Endothelial cell of umbilical vein (primary cell): Measurements from ENCODE around the gene ETS1. TPM values are rescaled to one million over a fixed set of nuclear protein-coding genes. Genes with fewer than 3 reads are reported as not detected.

Source experiments
- BruUV-seq: library from RNA; stranded (reverse); fragments of 400-500 nt; replicated peaks from 2 replicates; lab custom pipeline; 2021; lab: Mats Ljungman, UMichigan
- CTCF ChIA-PET: fragments of 300-600, 350-600 bp; sonication (Branson Sonifier 250); formaldehyde crosslinking; loops from one replicate; lab custom pipeline; 2021; ENCODE audit warnings: antibody characterized with exemption, inconsistent platforms; lab: Charles Lee
- POLR2A ChIA-PET: fragments of 300-600, 350-600 bp; sonication (Branson Sonifier 250); formaldehyde crosslinking; loops from one replicate; lab custom pipeline; 2021; ENCODE audit warnings: antibody characterized with exemption, inconsistent platforms; lab: Charles Lee
- DNase-seq: peaks from one replicate; pipeline ENCODE4 v3.0.0-alpha.2; 2011; ENCODE audit warnings: low read depth, low spot score
- FAIRE-seq: peaks from 2 replicates; lab custom pipeline; 2011; peaks lifted over from hg19 to GRCh38; lab: Jason Lieb, UNC
- H2AFZ ChIP-seq: 2 replicates; pipeline ENCODE4 v1.6.0; 2012; ENCODE audit warnings: low read depth, low read length, control low read depth, inconsistent platforms
- H3K27ac ChIP-seq: 2 replicates; pipeline ENCODE4 v1.5.1; 2011; ENCODE audit warnings: low read depth, mild to moderate bottlenecking, control low read depth, low read length, moderate library complexity; ENCODE audit not compliant: insufficient read depth
- H3K27me3 ChIP-seq, 2 experiments: 2 replicates each; pipeline versions ENCODE4 v1.6.0 to v1.6.1; 2011; ENCODE audit warnings: low read length in 2 of 2, mixed read lengths in 1 of 2; ENCODE audit not compliant: control insufficient read depth in 2 of 2, insufficient read depth in 2 of 2
- H3K36me3 ChIP-seq, 2 experiments: 2 replicates in 1 of 2; 3 replicates in 1 of 2; pipeline ENCODE4 v1.5.1; 2011; ENCODE audit warnings: low read length in 2 of 2, mild to moderate bottlenecking in 1 of 2, moderate library complexity in 1 of 2; ENCODE audit not compliant: control insufficient read depth in 2 of 2, insufficient read depth in 2 of 2; ENCODE audit errors: extremely low read depth in 1 of 2
- H3K4me1 ChIP-seq: 3 replicates; pipeline ENCODE4 v1.5.1; 2011; ENCODE audit warnings: mild to moderate bottlenecking, low read length; ENCODE audit not compliant: control insufficient read depth, insufficient read depth; ENCODE audit errors: extremely low read depth
- H3K4me2 ChIP-seq: 2 replicates; pipeline ENCODE4 v1.6.1; 2011; ENCODE audit warnings: low read length, control low read depth, mixed read lengths; ENCODE audit not compliant: insufficient read depth
- H3K4me3 ChIP-seq, 3 experiments: fragments of 200-600 bp in 1 of 3; sonication (generic), shearing (Covaris generic) in 1 of 3; replicated peaks in 1 of 3; 2 replicates each; pipeline ENCODE4 v1.5.1; 2011 to 2016; ENCODE audit warnings: control low read depth in 3 of 3, low read length in 3 of 3, mild to moderate bottlenecking in 2 of 3, inconsistent platforms in 1 of 3, low read depth in 1 of 3, moderate library complexity in 1 of 3; ENCODE audit not compliant: insufficient read depth in 1 of 3
- H3K79me2 ChIP-seq: 2 replicates; pipeline ENCODE4 v1.6.0; 2012; ENCODE audit warnings: low read length, inconsistent platforms; ENCODE audit not compliant: control insufficient read depth, insufficient read depth
- H3K9ac ChIP-seq: replicated peaks from 2 replicates; pipeline ENCODE3; 2011; ENCODE audit warnings: low read length, control low read depth; ENCODE audit not compliant: insufficient read depth; ENCODE audit errors: extremely low read depth
- H3K9me1 ChIP-seq: replicated peaks from 3 replicates; pipeline ENCODE4 v1.6.0; 2011; ENCODE audit warnings: mild to moderate bottlenecking, low read length; ENCODE audit not compliant: control insufficient read depth, insufficient read depth; ENCODE audit errors: extremely low read depth
- H3K9me3 ChIP-seq: replicated peaks from 2 replicates; pipeline ENCODE4 v1.5.1; 2012; ENCODE audit warnings: low read length, inconsistent platforms; ENCODE audit not compliant: control insufficient read depth, insufficient read depth
- H4K20me1 ChIP-seq: replicated peaks from 2 replicates; pipeline ENCODE3; 2011; ENCODE audit warnings: mild to moderate bottlenecking, low read length; ENCODE audit not compliant: control insufficient read depth, insufficient read depth; ENCODE audit errors: extremely low read depth
- EZH2 ChIP-seq: IDR thresholded peaks from 2 replicates; pipeline ENCODE4 v1.6.1; 2012; ENCODE audit warnings: borderline replicate concordance, low read depth, mild to moderate bottlenecking, moderate library complexity, low read length, inconsistent platforms; ENCODE audit not compliant: severe bottlenecking
- GATA2 ChIP-seq: IDR thresholded peaks from 2 replicates; pipeline ENCODE4 v1.7.0; 2011; ENCODE audit warnings: low read depth, mild to moderate bottlenecking, moderate library complexity, mixed read lengths, low read length; ENCODE audit not compliant: insufficient read length, insufficient read depth
- JUN ChIP-seq: IDR thresholded peaks from 2 replicates; pipeline ENCODE4 v1.6.1; 2011; ENCODE audit warnings: borderline replicate concordance, low read depth; ENCODE audit not compliant: insufficient read length, insufficient read depth
- MYC ChIP-seq: IDR thresholded peaks from one replicate; pipeline ENCODE4 v1.6.1; 2011; ENCODE audit warnings: mild to moderate bottlenecking, low read depth, low read length
- POLR2A ChIP-seq: IDR thresholded peaks from 2 replicates; pipeline ENCODE4 v1.6.1; 2012; ENCODE audit warnings: low read depth, mild to moderate bottlenecking, control low read depth, low read length
- dilution Hi-C: fragments of 300-500 bp; cut with MboI; formaldehyde crosslinking; loops from one replicate; pipeline ENCODE4 v1.15.0; 2019; ENCODE audit warnings: low sequenced_read_pairs; ENCODE audit not compliant: extremely low pct_ligation_motif_present
- intact Hi-C: fragments of 100-400 bp; cut with micrococcal nuclease; formaldehyde crosslinking; loops from one replicate; pipeline ENCODE4 v1.10.0; 2022
- polyA plus RNA-seq, 4 experiments: library from polyadenylated mRNA; depleted of rRNA in 3 of 4; stranded (reverse) in 3 of 4; unstranded in 1 of 4; fragments of >200 nt; gene quantifications; 2 replicates each; pipeline versions ENCODE4 v1.2.1 to v1.2.3, GENCODE V29; 2011 to 2012; ENCODE audit warnings: missing spikeins in 1 of 4
- total RNA-seq: library from RNA; stranded (reverse); gene quantifications from 2 replicates; pipeline ENCODE4 v1.2.3, GENCODE V29; 2021
- TF ChIP-seq, protein P1 (sequence below): IDR thresholded peaks from 2 replicates; pipeline ENCODE4 v1.6.1; 2011; ENCODE audit not compliant: insufficient read depth, insufficient read length
- TF ChIP-seq, protein P2 (sequence below), 2 donors: IDR thresholded peaks; 1 replicate in 1 of 2; 2 replicates in 1 of 2; pipeline ENCODE4 v1.5.1; 2011; ENCODE audit warnings: low read length in 2 of 2, mild to moderate bottlenecking in 2 of 2, moderate library complexity in 2 of 2, control low read depth in 1 of 2, inconsistent platforms in 1 of 2, low read depth in 1 of 2; ENCODE audit not compliant: insufficient read depth in 1 of 2; ENCODE audit errors: extremely low read depth in 1 of 2

Gene ETS1
- total and polyA plus RNA-seq, 2 donors (not counting 3 experiments of a cell fraction or from before 2014, with no cell fraction given) = 34.2 to 115 TPM

DNA sequence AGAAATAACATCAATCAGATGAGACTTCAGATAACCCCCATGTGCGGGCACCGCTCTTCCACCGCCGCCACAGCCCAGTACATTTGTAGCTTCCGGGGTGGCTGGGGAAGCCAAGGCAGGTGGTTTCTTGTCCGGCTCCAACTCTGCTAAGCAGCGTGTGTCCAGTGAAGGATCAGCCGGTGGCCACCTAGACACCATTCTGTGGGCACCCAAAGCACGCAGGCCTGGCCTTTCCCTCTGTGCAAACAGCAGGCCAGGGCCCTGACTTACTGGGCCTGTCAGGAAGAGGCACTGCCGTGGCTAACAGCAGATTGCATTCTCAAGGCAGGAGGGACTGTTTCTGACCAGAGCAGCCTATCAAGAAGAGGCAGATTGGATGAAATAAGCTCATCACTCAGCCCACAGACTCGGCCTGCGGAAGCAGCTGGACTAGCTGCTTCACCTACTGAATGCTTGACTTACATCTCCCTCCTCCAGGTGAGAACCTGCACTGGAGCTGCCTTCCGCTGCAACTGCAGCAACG is 74.8 kb downstream of the ETS1 start:
- dilution Hi-C loops (no loop called here), intact Hi-C loops (no loop called here)
- POLR2A ChIA-PET = no interaction called here
- Histone ChIP-seq H3K79me2 (peaks cover 100% of the 10 kb centered on the region), H2AFZ (no peak overlapping the region), H3K9me3 (no peaks in the 10 kb centered on the region), H4K20me1 (peaks cover 3% of the 10 kb centered on the region), H3K36me3 (peaks cover 0 to 7% of the 10 kb centered on the region in 2 experiments), H3K9me1 (no peaks in the 10 kb centered on the region), H3K4me2 (no peak overlapping the region), H3K4me3 (no peak overlapping the region), H3K27me3 (no peaks in the 10 kb centered on the region), H3K4me1 (peaks cover 44% of the 10 kb centered on the region), H3K9ac (no peak overlapping the region), H3K27ac (no peak overlapping the region)
- no peak for FAIRE-seq
- CTCF ChIA-PET = interaction anchor here (1.2 to 1.6 kb wide), 2 partner anchors 22 to 119 kb away, joined by 4 read pairs; no protein-coding TSS in a partner anchor
- BruUV-seq = no TSS peak
- DNase-seq = no peak
- no peak for TF ChIP-seq MYC
- no peak for TF ChIP-seq EZH2
- TF ChIP-seq GATA2 = no peak
- no peak for TF ChIP-seq JUN
- TF ChIP-seq, protein P1, sequence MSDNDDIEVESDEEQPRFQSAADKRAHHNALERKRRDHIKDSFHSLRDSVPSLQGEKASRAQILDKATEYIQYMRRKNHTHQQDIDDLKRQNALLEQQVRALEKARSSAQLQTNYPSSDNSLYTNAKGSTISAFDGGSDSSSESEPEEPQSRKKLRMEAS = no peak
- TF ChIP-seq, protein P2, sequence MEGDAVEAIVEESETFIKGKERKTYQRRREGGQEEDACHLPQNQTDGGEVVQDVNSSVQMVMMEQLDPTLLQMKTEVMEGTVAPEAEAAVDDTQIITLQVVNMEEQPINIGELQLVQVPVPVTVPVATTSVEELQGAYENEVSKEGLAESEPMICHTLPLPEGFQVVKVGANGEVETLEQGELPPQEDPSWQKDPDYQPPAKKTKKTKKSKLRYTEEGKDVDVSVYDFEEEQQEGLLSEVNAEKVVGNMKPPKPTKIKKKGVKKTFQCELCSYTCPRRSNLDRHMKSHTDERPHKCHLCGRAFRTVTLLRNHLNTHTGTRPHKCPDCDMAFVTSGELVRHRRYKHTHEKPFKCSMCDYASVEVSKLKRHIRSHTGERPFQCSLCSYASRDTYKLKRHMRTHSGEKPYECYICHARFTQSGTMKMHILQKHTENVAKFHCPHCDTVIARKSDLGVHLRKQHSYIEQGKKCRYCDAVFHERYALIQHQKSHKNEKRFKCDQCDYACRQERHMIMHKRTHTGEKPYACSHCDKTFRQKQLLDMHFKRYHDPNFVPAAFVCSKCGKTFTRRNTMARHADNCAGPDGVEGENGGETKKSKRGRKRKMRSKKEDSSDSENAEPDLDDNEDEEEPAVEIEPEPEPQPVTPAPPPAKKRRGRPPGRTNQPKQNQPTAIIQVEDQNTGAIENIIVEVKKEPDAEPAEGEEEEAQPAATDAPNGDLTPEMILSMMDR (IDR thresholded peaks at IDR 0.05; ENCODE audit: extremely low read depth in 1 of 2, insufficient read depth in 1 of 2, low read depth in 1 of 2, low read length in 2 of 2) = no peak
- no peak for TF ChIP-seq POLR2A
